Mesodermal cell (in vitro differentiated cells): ENCODE measurements around the gene PDE9A.

Experiments
- H3K27ac ChIP-seq: 2 replicates; pipeline ENCODE4 v1.7.0; 2013; ENCODE audit warnings: mild to moderate bottlenecking, low read depth, low read length, moderate library complexity; ENCODE audit not compliant: severe bottlenecking
- H3K36me3 ChIP-seq: 2 replicates; pipeline ENCODE4 v1.7.1; 2013; ENCODE audit warnings: mild to moderate bottlenecking, low read length, moderate library complexity; ENCODE audit not compliant: control insufficient read depth, insufficient read depth
- H3K4me1 ChIP-seq: one replicate; pipeline ENCODE4 v1.7.1; 2013; ENCODE audit warnings: mild to moderate bottlenecking, low read length; ENCODE audit not compliant: insufficient read depth, control insufficient read depth, poor library complexity, severe bottlenecking
- H3K4me3 ChIP-seq: 2 replicates; pipeline ENCODE4 v1.7.0; 2013; ENCODE audit warnings: low read length, control low read depth, mild to moderate bottlenecking; ENCODE audit not compliant: insufficient read depth, poor library complexity, severe bottlenecking; ENCODE audit errors: extremely low read depth
- H3K9me3 ChIP-seq: 2 replicates; pipeline ENCODE4 v1.7.1; 2013; ENCODE audit warnings: mild to moderate bottlenecking, low read length, moderate library complexity; ENCODE audit not compliant: control insufficient read depth
- WGBS, 2 experiments: methylation state at CpG; one replicate each; pipeline ENCODE4 v1.1.5; 2013; ENCODE audit warnings: missing lambda C conversion rate in 2 of 2; ENCODE audit not compliant: insufficient coverage in 2 of 2; 5-methylcytosine and 5-hydroxymethylcytosine counted together

The PDE9A gene

DNA sequence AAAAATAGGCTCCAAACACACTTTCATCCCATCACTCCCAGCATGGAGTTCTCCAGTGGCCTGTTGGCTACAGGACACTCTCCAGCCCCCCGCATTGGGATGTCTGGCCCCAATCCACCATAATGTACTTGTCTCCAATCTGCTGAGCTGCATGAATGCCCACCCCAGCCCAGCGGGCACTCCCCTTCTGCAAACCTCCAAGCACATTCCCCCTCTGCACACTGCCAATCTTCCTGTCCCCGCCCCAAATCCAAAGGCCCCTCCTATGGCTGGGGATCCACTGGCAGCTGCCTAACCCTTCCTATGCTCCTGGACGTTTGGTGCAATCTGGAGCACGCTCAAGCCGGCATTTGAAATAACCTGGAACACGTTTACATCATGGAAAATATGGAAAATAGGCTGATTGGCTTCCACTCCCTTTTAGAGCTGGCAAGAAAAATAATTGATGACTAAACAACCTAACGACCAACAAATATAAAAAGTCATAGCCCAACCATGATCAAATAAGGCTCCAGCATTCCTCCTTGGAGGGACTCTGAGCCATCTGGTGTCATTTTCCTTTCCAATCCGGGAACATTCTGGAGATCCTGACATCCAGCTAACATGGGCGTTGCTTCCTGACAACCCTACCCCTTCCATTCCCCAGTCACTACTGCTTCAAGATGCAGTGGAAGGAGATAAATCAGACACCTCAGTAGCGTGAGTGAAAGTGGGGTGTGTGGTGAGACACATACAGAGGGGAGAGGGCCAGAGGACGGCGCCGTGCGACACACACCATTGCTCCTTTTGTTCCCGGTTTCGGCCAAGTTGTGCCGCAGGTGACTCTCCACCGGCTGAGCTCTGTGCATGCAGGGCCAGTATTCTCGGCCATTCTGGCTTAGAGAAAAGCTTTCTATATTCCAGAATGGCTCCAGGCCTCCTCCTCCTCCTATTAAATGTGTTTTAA, 41.6 kb downstream of the PDE9A start:
- 95% methylated on average over 12 to 14 of the region's 20 CpGs for WGBS, 2 experiments
- peaks cover 28% of the 10 kb centered on the region for H3K36me3 ChIP-seq
- no peak overlapping the region for H3K27ac ChIP-seq
- peaks cover 2% of the 10 kb centered on the region for H3K4me1 ChIP-seq
- no peaks in the 10 kb centered on the region for H3K9me3 ChIP-seq
- H3K4me3 ChIP-seq = no peak overlapping the region

DNA sequence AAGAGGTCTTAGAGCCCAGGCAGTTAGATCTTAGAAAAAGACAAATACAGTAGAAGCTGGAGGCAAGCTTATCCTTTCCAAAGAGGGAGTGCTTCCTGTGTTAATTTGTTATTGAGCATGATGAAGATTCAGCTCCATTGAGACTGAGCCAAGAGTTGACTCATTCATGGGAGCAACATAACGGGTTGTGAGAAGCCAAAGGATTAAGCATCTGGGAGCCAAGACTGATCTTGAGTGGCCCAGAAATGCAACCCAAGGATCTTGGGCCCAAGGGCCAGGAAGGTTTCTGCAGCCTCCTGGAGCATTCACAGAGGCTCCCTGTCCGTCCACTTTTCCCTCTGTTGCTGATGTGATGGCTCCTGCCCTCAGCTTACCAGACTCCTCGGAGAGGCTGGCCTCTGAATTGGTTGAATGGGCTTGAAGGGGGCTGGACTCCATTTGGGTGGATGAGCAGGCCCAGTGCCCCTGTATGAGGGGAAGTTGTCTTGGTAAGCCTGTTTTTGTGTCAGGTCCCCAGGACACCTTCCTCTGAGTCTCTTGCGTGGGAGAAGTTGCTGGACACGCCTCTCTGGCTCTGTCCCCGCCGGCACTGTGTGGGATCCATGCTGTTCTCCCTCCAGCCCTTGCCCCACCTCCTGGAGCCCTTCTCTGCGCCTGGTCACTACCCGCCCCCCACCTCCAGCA, 42.4 kb downstream of the PDE9A start:
- no peak overlapping the region for H3K27ac ChIP-seq
- WGBS, 2 experiments = 89 to 95% methylated on average over 4 to 7 of the region's 9 CpGs
- peaks cover 2% of the 10 kb centered on the region for H3K4me1 ChIP-seq
- no peaks in the 10 kb centered on the region for H3K9me3 ChIP-seq
- H3K36me3 ChIP-seq = peaks cover 32% of the 10 kb centered on the region
- H3K4me3 ChIP-seq = no peak overlapping the region

GRCh38 chr21:42696501-42697040, 43.1 kb downstream of the PDE9A start:
- H3K4me3 ChIP-seq = no peak overlapping the region
- H3K27ac ChIP-seq = no peak overlapping the region
- H3K4me1 ChIP-seq = peaks cover 2% of the 10 kb centered on the region
- 96 to 100% methylated on average over 6 to 9 of the region's 9 CpGs for WGBS, 2 experiments
- H3K9me3 ChIP-seq = peaks cover under 1% of the 10 kb centered on the region
- peaks cover 29% of the 10 kb centered on the region for H3K36me3 ChIP-seq

GRCh38 chr21:42698733-42699132, 45.3 kb downstream of the PDE9A start:
- no peak overlapping the region for H3K27ac ChIP-seq
- peaks cover 31% of the 10 kb centered on the region for H3K36me3 ChIP-seq
- no peak overlapping the region for H3K4me3 ChIP-seq
- H3K9me3 ChIP-seq = peaks cover 7% of the 10 kb centered on the region
- peaks cover 2% of the 10 kb centered on the region for H3K4me1 ChIP-seq
- 93 to 100% methylated on average over 5 to 6 of the region's 9 CpGs for WGBS, 2 experiments

- Histone ChIP-seq H3K4me1 (peaks cover 2% of the 10 kb centered on the region), H3K27ac (no peak overlapping the region), H3K9me3 (peaks cover 7% of the 10 kb centered on the region), H3K36me3 (peaks cover 31% of the 10 kb centered on the region), H3K4me3 (no peak overlapping the region)
- WGBS, 2 experiments = 93 to 95% methylated on average over 3 to 5 of the region's 6 CpGs
Observed at GRCh38 chr21:42699196-42699595, 45.8 kb downstream of the PDE9A start.

GRCh38 chr21:42701706-42702456, 48.5 kb downstream of the PDE9A start:
- Histone ChIP-seq H3K4me1 (no peaks in the 10 kb centered on the region), H3K4me3 (no peak overlapping the region), H3K27ac (no peak overlapping the region), H3K36me3 (peaks cover 18% of the 10 kb centered on the region), H3K9me3 (peaks cover 7% of the 10 kb centered on the region)
- 95% methylated on average over 5 to 7 of the region's 7 CpGs for WGBS, 2 experiments

- no peak overlapping the region for H3K4me3 ChIP-seq
- peaks cover 7% of the 10 kb centered on the region for H3K9me3 ChIP-seq
- WGBS, 2 experiments = 94 to 98% methylated on average over 9 of the region's 9 CpGs
- no peaks in the 10 kb centered on the region for H3K4me1 ChIP-seq
- no peak overlapping the region for H3K27ac ChIP-seq
- peaks cover 17% of the 10 kb centered on the region for H3K36me3 ChIP-seq
Observed at GRCh38 chr21:42702720-42703119, 49.3 kb downstream of the PDE9A start.

- H3K4me3 ChIP-seq = no peak overlapping the region
- WGBS, 2 experiments = 96 to 98% methylated on average over 24 of the region's 24 CpGs
- H3K27ac ChIP-seq = no peak overlapping the region
- H3K9me3 ChIP-seq = peaks cover 7% of the 10 kb centered on the region
- no peaks in the 10 kb centered on the region for H3K4me1 ChIP-seq
- H3K36me3 ChIP-seq = peaks cover 17% of the 10 kb centered on the region
Observed at GRCh38 chr21:42703136-42703908, 49.9 kb downstream of the PDE9A start.

GRCh38 chr21:42703965-42704364, 50.5 kb downstream of the PDE9A start:
- no peak overlapping the region for H3K27ac ChIP-seq
- WGBS, 2 experiments = 86 to 95% methylated on average over 15 to 17 of the region's 18 CpGs
- H3K4me1 ChIP-seq = no peaks in the 10 kb centered on the region
- peaks cover 7% of the 10 kb centered on the region for H3K9me3 ChIP-seq
- peaks cover 17% of the 10 kb centered on the region for H3K36me3 ChIP-seq
- H3K4me3 ChIP-seq = no peak overlapping the region

- Histone ChIP-seq H3K4me1 (no peaks in the 10 kb centered on the region), H3K27ac (no peak overlapping the region), H3K36me3 (peaks cover 13% of the 10 kb centered on the region), H3K9me3 (peaks cover 7% of the 10 kb centered on the region), H3K4me3 (no peak overlapping the region)
- 88% methylated on average over 7 to 9 of the region's 10 CpGs for WGBS, 2 experiments
Observed at GRCh38 chr21:42704861-42705260, 51.4 kb downstream of the PDE9A start.
